Panc1 (cell line): ENCODE results near the gene INO80. TPM values are rescaled to one million over a fixed set of nuclear protein-coding genes. Genes with fewer than 3 reads are reported as not detected.

Experiments
- ATAC-seq: fragments of 200-7000 bp; cut with Tn5 transposase; 2 replicates; pipeline ENCODE4 v1.9.1; 2020; ENCODE audit warnings: mild to moderate bottlenecking, moderate library complexity
- BruUV-seq: library from RNA; stranded (reverse); fragments of 400-500 nt; replicated peaks from 2 replicates; lab custom pipeline; 2021; lab: Mats Ljungman, UMichigan
- CTCF ChIA-PET: fragments of 300-600 bp; sonication (Branson Sonifier 250); formaldehyde crosslinking; loops from one replicate; lab custom pipeline; 2022; ENCODE audit warnings: antibody characterized with exemption; lab: Charles Lee
- POLR2A ChIA-PET: fragments of 300-600 bp; sonication (Branson Sonifier 250); formaldehyde crosslinking; loops from one replicate; lab custom pipeline; 2022; ENCODE audit warnings: antibody characterized with exemption; lab: Charles Lee
- DNase-seq: peaks from one replicate; pipeline ENCODE4 v3.0.0-alpha.2; 2010; ENCODE audit warnings: low read depth, low spot score
- H3K27ac ChIP-seq: 2 replicates; pipeline ENCODE4 v1.5.1; 2011; ENCODE audit warnings: mild to moderate bottlenecking, low read length, inconsistent platforms
- H3K27me3 ChIP-seq: fragments of 200-500 bp; sonication (Bioruptor generic); 2 replicates; pipeline ENCODE4 v1.6.0; 2014; ENCODE audit warnings: low read length, inconsistent platforms; ENCODE audit not compliant: control insufficient read depth, insufficient read depth
- H3K36me3 ChIP-seq: fragments of 200-500 bp; sonication (Bioruptor generic); 2 replicates; pipeline ENCODE4 v1.5.1; 2014; ENCODE audit warnings: inconsistent platforms, mild to moderate bottlenecking, low read length, moderate library complexity; ENCODE audit not compliant: control insufficient read depth, insufficient read depth
- H3K4me1 ChIP-seq: 2 replicates; pipeline ENCODE4 v1.5.1; 2011; ENCODE audit warnings: inconsistent platforms, mild to moderate bottlenecking, low read length, moderate library complexity; ENCODE audit not compliant: control insufficient read depth, insufficient read depth
- H3K4me3 ChIP-seq, 2 experiments: 2 replicates each; pipeline ENCODE4 v1.5.1; 2011 to 2012; ENCODE audit warnings: low read depth in 2 of 2, low read length in 2 of 2, mild to moderate bottlenecking in 2 of 2, inconsistent platforms in 1 of 2, moderate library complexity in 1 of 2
- H3K9me3 ChIP-seq: fragments of 200-500 bp; sonication (Bioruptor generic); 2 replicates; pipeline ENCODE4 v1.5.1; 2014; ENCODE audit warnings: low read depth, mild to moderate bottlenecking, inconsistent platforms, low read length, moderate library complexity; ENCODE audit not compliant: control insufficient read depth, insufficient read depth
- CTCF ChIP-seq: fragments of 450-650 bp; IDR thresholded peaks from 2 replicates; pipeline ENCODE4 v1.5.1; 2017; ENCODE audit warnings: mild to moderate bottlenecking
- POLR2AphosphoS5 ChIP-seq: IDR thresholded peaks from 2 replicates; pipeline ENCODE4 v1.6.1; 2012; ENCODE audit warnings: mild to moderate bottlenecking, low read depth, low read length, moderate library complexity
- SIN3A ChIP-seq: IDR thresholded peaks from 2 replicates; pipeline ENCODE4 v1.6.1; 2012; ENCODE audit warnings: low read depth, mild to moderate bottlenecking, low read length, moderate library complexity, borderline replicate concordance; ENCODE audit not compliant: insufficient read depth
- TCF7L2 ChIP-seq: IDR thresholded peaks from 2 replicates; pipeline ENCODE4 v1.6.1; 2011; ENCODE audit warnings: mild to moderate bottlenecking, low read depth, low read length, inconsistent platforms
- in situ Hi-C: cut with HindIII; loops from 2 replicates; pipeline ENCODE4 v1.10.0; 2016; ENCODE audit warnings: low sequenced_read_pairs, low pct_unique_long_range_greater_than_20kb
- intact Hi-C: fragments of 100-400 bp; cut with micrococcal nuclease; formaldehyde crosslinking; loops from one replicate; pipeline ENCODE4 v1.10.0; 2022; ENCODE audit not compliant: unreplicated experiment
- total RNA-seq: library from RNA; stranded (reverse); gene quantifications from one replicate; pipeline ENCODE4 v1.2.1, GENCODE V29; 2021; ENCODE audit not compliant: unreplicated experiment
- TF ChIP-seq, protein P1 (sequence below), 2 experiments: IDR thresholded peaks; 2 replicates each; pipeline ENCODE4 v1.6.1; 2011 to 2012; ENCODE audit warnings: low read depth in 2 of 2, control low read depth in 1 of 2, low read length in 1 of 2, mild to moderate bottlenecking in 1 of 2, moderate library complexity in 1 of 2; ENCODE audit not compliant: insufficient read depth in 1 of 2

INO80 gene
- total RNA-seq, 1 experiment from 2014 or later = 26.2 TPM

- Histone ChIP-seq H3K9me3 (no peaks in the 10 kb centered on the region), H3K4me1 (peaks cover 12% of the 10 kb centered on the region; the same call in 1 of the 2 replicates), H3K4me3 (no peak overlapping the region; a peak in 1 of 4 replicates), H3K36me3 (no peaks in the 10 kb centered on the region), H3K27ac (no peak overlapping the region), H3K27me3 (peaks cover 3% of the 10 kb centered on the region; the same call in 1 of the 2 replicates)
- in situ Hi-C loops (no loop called here), intact Hi-C loops (no loop called here)
- ChIA-PET POLR2A (interaction anchor here (0.6 kb wide), 1 partner anchor 63 kb away, joined by 22 read pairs; no protein-coding TSS in a partner anchor), CTCF (interaction anchor here (0.5 to 1.1 kb wide), 3 partner anchors 10 to 124 kb away, joined by 3 to 6 read pairs (median 6); no protein-coding TSS in a partner anchor)
- no TSS peak for BruUV-seq
- no peak for DNase-seq
- TF ChIP-seq, protein P1, sequence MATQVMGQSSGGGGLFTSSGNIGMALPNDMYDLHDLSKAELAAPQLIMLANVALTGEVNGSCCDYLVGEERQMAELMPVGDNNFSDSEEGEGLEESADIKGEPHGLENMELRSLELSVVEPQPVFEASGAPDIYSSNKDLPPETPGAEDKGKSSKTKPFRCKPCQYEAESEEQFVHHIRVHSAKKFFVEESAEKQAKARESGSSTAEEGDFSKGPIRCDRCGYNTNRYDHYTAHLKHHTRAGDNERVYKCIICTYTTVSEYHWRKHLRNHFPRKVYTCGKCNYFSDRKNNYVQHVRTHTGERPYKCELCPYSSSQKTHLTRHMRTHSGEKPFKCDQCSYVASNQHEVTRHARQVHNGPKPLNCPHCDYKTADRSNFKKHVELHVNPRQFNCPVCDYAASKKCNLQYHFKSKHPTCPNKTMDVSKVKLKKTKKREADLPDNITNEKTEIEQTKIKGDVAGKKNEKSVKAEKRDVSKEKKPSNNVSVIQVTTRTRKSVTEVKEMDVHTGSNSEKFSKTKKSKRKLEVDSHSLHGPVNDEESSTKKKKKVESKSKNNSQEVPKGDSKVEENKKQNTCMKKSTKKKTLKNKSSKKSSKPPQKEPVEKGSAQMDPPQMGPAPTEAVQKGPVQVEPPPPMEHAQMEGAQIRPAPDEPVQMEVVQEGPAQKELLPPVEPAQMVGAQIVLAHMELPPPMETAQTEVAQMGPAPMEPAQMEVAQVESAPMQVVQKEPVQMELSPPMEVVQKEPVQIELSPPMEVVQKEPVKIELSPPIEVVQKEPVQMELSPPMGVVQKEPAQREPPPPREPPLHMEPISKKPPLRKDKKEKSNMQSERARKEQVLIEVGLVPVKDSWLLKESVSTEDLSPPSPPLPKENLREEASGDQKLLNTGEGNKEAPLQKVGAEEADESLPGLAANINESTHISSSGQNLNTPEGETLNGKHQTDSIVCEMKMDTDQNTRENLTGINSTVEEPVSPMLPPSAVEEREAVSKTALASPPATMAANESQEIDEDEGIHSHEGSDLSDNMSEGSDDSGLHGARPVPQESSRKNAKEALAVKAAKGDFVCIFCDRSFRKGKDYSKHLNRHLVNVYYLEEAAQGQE (IDR thresholded peaks at IDR 0.05; ENCODE audit: insufficient read depth in 1 of 2, low read depth in 2 of 2, low read length in 1 of 2) = no peak
- TF ChIP-seq SIN3A (no peak), POLR2AphosphoS5 (no peak), CTCF (no peak), TCF7L2 (no peak)
- ATAC-seq = no peak
These were observed 184.6 kb downstream of the INO80 start for GRCh38 chr15:40931300-40932142.

GRCh38 chr15:40930430-40931299 lies 185.4 kb downstream of the INO80 start:
- intact Hi-C loops = no loop called here
- H3K27me3 ChIP-seq = peaks cover 3% of the 10 kb centered on the region; the same call in 1 of the 2 replicates

More at GRCh38 chr15:40930430-40931299, 185.4 kb downstream of the INO80 start:
- Histone ChIP-seq H3K36me3 (no peaks in the 10 kb centered on the region), H3K9me3 (no peaks in the 10 kb centered on the region), H3K4me1 (peaks cover 12% of the 10 kb centered on the region; the same call in 1 of the 2 replicates), H3K27ac (no peak overlapping the region), H3K4me3 (peak overlapping the region; percentile 48 to 67)
- POLR2A ChIA-PET = interaction anchor here (0.6 kb wide), 1 partner anchor 95 kb away, joined by 10 read pairs; no protein-coding TSS in a partner anchor
- BruUV-seq = no TSS peak
- in situ Hi-C loops = no loop called here
- TF ChIP-seq CTCF = peak; percentile 95
- TF ChIP-seq POLR2AphosphoS5 = no peak
- peak; percentile 28 for ATAC-seq
- no peak for DNase-seq
- CTCF ChIA-PET = interaction anchor here (0.6 to 1.1 kb wide), 12 partner anchors 9 to 546 kb away, joined by 3 to 12 read pairs (median 6); no protein-coding TSS in a partner anchor
